Activated T-cell treated with anti-CD3 and anti-CD28 coated beads, Interleukin-2, amount 50 U/mL, for 48 hours (primary cell): ENCODE results near the gene GLG1.
"Not testable (repeated sequence)": the region's sequence is repeated elsewhere in the genome, so short reads cannot be mapped to it uniquely, and the experiment has no call there.

Experiments
- DNase-seq, 2 experiments: peaks; one replicate each; pipeline ENCODE4 v3.0.0-alpha.2; 2020

The GLG1 gene

GRCh38 chr16:74404148-74404933 is 202.6 kb downstream of the GLG1 start:
- not testable (repeated sequence) for DNase-seq

DNA sequence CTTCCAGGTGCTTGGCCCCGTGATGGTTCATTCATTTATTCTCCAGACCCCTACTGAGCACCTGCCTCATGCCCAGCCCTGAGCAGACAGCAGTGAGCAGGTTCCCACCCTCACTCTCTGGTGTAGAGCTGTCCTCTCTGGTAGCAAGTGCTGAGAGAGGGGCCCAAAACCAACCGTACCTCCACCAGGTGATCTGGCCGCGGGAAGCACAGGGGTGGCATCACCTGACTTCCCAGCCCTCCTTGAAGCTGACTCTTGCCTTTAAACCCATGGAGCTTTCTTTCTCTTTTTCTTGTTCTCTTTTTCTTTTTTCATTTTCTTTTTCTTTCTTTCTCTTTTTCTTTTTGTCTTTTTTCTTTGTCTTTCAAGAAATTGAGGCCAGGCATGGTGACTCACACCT is 206.7 kb downstream of the GLG1 start:
- DNase-seq = not testable (repeated sequence)

- DNase-seq = not testable (repeated sequence)
These were observed 208.6 kb downstream of the GLG1 start for GRCh38 chr16:74398212-74398895.
